GM12864 (cell line): ENCODE results near the gene CTDSP1.
A peak's percentile ranks its signal among the peaks of the same experiment; 100 is the strongest.

Experiments used
- DNase-seq: peaks from one replicate; pipeline ENCODE4 v3.0.0-alpha.2; 2011; ENCODE audit warnings: low read depth
- H3K4me3 ChIP-seq: 2 replicates; pipeline ENCODE4 v1.5.1; 2011; ENCODE audit warnings: mild to moderate bottlenecking, low read depth, low read length, control low read depth
- TF ChIP-seq, protein P1 (sequence below): IDR thresholded peaks from 2 replicates; pipeline ENCODE4 v1.5.1; 2011; ENCODE audit warnings: low read depth, mild to moderate bottlenecking, moderate library complexity, low read length, control low read depth, inconsistent platforms; ENCODE audit errors: missing control alignments

Gene CTDSP1

DNA sequence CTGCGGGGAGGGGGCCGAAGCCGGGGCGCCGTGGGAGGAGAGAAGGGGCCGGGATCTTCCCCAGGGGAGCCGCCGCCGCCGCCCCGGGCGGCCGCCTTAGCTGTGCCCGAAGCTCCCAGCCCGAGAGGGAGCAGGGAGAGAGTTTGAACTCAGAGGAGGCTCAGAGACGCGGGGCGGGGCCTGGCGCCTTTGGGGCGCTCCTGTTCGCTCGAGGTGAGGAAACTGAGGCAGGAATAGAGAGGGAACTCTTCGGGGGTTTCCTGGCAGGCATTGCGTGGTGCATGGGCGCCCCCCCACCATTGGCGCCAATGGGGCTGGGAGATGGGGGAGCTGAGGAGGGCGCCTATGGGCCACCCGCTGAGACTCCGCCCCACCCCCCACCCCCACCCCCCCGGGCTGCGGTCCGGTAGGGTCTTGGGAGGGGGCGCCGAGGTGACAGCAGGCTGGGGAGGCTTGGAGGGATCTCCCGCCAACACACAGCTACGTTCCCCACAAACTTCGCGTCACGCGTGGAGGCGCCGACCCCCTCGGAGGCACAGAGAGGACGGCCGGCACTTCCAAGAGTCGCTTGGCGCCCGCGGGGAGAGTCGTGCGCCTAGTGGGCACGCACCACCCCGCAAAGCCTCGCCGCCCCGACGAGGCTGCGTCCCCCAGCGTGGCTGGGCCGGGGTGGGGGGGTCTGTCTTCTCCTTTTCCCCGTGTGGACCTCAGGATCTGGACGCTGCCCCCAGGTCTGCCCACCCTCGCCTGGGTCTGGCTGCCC is 680 bp downstream of the CTDSP1 start:
- DNase-seq, result no peak
- H3K4me3 ChIP-seq, result peak overlapping the region; percentile 91
- TF ChIP-seq, protein P1, sequence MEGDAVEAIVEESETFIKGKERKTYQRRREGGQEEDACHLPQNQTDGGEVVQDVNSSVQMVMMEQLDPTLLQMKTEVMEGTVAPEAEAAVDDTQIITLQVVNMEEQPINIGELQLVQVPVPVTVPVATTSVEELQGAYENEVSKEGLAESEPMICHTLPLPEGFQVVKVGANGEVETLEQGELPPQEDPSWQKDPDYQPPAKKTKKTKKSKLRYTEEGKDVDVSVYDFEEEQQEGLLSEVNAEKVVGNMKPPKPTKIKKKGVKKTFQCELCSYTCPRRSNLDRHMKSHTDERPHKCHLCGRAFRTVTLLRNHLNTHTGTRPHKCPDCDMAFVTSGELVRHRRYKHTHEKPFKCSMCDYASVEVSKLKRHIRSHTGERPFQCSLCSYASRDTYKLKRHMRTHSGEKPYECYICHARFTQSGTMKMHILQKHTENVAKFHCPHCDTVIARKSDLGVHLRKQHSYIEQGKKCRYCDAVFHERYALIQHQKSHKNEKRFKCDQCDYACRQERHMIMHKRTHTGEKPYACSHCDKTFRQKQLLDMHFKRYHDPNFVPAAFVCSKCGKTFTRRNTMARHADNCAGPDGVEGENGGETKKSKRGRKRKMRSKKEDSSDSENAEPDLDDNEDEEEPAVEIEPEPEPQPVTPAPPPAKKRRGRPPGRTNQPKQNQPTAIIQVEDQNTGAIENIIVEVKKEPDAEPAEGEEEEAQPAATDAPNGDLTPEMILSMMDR, result no peak

DNA sequence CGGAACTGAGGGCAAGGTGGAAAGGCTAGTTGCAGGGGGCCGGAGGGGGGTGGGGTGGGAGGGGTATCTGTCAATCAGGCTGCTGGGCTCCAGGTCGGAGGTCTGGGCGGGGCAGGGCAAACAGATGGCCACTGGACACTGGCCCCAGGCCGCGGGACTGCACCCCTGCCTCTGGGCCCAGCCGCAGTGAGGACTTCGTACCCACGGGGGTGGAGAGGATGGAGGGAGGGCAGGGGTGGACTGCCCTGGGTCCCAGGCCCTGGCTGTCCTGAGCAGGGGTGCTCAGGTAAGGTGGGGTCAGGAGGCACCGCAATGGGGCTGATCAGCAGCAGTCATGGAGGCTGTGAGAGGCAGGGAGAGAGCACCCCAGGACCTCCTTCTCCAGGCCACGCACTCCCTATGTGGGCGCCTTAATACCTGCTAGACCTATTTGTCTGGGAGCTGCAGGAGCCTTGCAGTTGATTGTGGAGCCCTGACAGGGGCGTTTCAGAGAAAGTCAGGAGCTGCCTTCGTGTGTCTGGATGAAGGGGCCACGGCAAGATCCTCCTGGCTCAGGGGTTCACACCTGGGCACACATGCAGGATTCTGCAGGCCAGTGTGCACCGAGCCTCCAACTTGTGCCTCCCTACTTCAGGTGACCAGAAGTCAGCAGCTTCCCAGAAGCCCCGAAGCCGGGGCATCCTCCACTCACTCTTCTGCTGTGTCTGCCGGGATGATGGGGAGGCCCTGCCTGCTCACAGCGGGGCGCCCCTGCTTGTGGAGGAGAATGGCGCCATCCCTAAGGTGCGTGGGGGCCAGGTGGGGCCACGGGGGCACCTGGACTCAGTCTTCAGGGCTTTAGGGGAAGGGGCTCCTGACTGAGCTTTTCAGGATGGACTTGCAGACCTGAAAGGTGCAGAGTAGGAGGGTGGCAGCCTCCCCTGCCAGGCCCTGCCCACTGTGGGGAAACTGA is 1.5 kb downstream of the CTDSP1 start:
- DNase-seq, result no peak
- H3K4me3 ChIP-seq, result peak overlapping the region; percentile 91
- TF ChIP-seq, protein P1, result no peak

DNA sequence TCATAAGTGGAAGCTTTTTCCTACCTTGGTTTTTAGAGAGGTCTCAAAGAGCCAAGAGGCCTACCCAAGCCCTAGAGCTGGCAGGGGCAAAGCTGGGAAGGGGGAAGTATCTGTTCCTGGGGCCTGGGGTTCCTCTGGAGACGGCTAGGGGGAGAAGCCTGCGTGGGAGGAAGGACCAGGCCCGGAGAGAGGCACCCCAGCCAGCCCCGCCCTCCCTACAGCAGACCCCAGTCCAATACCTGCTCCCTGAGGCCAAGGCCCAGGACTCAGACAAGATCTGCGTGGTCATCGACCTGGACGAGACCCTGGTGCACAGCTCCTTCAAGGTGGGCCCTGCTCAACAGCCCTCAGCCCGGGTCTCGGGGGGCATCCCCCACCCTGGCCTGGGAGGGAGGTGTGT is 2.2 kb downstream of the CTDSP1 start:
- no peak for DNase-seq
- H3K4me3 ChIP-seq, result peak overlapping the region; percentile 91; the same call in 1 of the 2 replicates
- TF ChIP-seq, protein P1, result no peak

DNA sequence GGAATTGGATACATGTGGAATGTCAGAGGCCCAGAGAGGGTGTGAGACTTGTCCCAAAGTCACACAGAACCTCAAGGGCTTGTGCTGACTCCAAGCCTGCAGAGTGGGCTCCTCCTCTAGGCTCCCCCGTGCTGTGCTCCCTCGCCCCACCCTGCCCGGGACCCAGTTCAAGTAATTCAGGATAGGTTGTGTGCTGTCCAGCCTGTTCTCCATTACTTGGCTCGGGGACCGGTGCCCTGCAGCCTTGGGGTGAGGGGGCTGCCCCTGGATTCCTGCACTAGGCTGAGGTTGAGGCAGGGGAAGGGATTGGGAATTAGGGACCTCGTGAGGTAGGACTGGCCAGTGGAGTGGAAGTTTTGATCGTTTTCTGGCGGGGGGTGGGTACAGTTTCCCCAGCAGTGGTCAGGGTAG is 2.8 kb downstream of the CTDSP1 start:
- H3K4me3 ChIP-seq, result no peak overlapping the region
- TF ChIP-seq, protein P1, result no peak
- DNase-seq, result no peak

DNA sequence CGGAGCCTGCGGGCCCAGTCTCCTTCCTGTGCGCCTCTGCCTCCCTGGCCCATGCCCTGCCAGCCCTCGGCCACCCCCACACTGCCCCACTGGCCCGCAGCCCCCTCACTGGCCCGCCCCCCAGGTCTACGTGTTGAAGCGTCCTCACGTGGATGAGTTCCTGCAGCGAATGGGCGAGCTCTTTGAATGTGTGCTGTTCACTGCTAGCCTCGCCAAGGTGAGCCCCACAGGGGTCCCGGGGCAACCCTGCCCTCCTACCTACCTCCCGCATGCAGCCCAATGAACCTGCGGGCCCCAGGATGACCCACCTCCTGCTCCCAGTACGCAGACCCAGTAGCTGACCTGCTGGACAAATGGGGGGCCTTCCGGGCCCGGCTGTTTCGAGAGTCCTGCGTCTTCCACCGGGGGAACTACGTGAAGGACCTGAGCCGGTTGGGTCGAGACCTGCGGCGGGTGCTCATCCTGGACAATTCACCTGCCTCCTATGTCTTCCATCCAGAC is 3.3 kb downstream of the CTDSP1 start:
- H3K4me3 ChIP-seq, result no peak overlapping the region
- TF ChIP-seq, protein P1, result no peak
- DNase-seq, result no peak

DNA sequence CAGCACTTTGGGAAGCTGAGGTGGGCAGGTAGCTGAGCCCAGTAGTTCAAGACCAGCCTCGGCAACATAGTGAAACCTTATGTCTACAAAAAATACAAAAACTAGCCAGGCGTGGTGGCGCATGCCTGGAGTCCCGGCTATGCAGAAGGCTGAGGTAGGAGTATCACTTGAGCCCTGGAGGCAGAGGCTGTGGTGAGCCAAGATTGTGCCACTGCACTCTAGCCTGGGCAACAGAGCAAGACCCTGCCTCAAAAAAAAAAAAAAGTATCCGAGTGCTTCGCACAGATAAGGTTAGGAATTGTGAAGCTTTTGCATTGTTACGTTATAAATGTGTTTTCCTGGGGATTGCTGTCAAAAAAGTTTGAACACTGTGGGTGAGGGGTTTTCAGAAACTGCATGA is 4.1 kb downstream of the CTDSP1 start:
- no peak overlapping the region for H3K4me3 ChIP-seq
- TF ChIP-seq, protein P1, result no peak
- DNase-seq, result no peak
